HG03354 (cell line): Measurements from ENCODE around the gene FEM1B.

ENCODE experiments used
- ATAC-seq: cut with Tn5 transposase; IDR thresholded peaks from one replicate; pipeline ENCODE4 v1.9.1; 2021; ENCODE audit warnings: mild to moderate bottlenecking; ENCODE audit not compliant: unreplicated experiment, poor library complexity, severe bottlenecking

The FEM1B gene

GRCh38 chr15:68256675-68257450 lies 20.7 kb upstream of the FEM1B start:
- no peak for ATAC-seq

DNA sequence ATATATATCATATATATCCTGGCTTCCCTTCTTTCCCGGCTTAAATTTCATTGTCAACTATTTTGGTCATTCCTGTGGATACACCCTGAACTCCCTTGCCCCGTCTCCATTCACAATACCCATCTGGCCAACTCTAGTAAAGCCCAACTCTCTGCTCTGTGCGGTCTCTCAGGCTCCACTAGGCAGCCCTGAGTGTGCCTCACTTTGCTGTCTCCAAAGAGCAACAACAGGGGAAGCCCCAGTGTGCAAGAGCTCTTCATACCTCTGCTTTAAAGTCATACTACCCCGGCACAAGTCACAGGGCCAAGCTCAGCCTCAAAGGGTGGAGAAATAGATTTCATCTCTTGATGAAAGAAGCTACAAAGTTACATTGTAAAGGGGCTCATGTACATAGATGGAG lies 18.9 kb upstream of the FEM1B start:
- ATAC-seq: no peak

DNA sequence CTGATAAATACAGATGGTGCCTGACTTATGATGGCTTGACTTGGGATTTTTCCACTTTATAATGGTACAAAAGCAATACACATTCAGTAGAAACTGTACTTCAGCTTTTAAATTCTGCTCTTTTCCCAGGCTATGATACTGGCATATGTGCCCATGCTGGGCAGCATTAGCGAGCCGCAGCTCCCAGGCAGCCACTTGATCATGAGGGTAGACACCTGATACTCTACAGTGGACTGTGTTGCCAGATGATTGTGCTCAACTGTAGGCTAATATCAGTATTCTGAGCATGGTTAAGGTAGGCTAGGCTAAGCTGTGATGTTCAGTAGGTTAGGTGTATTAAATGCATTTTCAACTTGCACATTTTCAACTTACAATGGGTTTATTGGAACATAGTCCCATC lies 17.7 kb upstream of the FEM1B start:
- no peak for ATAC-seq

DNA sequence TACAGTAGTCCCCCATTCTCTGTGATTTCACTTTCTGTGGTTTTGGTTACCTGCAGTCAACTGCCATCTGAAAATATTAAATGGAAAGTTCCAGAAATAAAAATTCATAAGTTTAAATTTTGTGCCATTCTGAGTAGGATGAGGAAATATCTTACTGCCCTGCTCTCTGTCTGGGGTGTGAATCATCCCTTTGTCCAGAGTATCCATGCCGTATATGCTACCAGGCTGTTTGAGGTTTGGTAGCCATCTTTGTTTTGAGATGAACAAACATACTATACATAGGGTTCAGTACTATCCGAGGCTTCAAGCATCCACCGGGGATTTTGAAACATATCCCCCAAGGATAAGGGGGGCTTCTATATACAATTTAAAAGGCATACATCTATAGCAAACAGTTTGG lies 16.3 kb upstream of the FEM1B start:
- no peak for ATAC-seq

- ATAC-seq: no peak
Measured at GRCh38 chr15:68261980-68262379, 15.6 kb upstream of the FEM1B start.

GRCh38 chr15:68262514-68263356 lies 14.8 kb upstream of the FEM1B start:
- no peak for ATAC-seq

DNA sequence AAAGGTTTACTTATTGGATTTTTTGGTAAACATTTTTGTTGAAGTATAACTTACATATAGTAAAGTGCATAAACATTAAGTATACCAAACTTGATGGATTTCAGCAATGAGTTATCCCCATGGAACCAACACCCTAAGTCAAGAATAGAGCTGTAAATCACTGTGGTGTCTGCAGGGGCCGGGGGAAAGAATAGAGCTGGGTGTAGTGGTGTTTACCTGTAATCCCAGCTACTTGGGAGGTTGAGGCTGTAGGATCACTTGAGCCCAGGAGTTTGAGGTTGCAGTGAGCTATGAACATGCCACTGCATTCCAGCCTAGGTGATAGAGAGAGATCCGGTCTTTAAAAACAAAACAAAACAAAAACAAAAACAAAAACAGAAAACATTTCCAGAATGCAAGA lies 13.3 kb upstream of the FEM1B start:
- no peak for ATAC-seq

- no peak for ATAC-seq
Measured at GRCh38 chr15:68265081-68265480, 12.5 kb upstream of the FEM1B start.

DNA sequence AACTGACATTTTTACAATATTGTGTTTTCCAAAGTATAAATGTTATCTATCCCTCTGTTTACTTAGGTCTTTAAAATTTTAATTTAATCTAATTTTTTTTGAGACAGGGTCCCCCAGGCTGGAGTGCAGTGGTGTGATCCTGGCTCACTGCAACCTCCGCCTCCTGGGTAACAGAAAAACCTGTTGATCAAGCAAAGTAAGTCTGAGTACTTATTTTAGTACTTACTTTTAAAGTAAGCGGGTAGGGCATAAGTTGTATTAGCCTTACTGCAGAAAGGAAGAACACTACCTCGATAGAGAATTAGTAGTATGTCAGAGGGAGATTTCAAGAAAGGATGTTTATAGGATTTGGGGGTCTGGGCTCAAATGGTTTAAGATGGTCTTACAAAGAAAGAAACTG lies 11.9 kb upstream of the FEM1B start:
- ATAC-seq: no peak

DNA sequence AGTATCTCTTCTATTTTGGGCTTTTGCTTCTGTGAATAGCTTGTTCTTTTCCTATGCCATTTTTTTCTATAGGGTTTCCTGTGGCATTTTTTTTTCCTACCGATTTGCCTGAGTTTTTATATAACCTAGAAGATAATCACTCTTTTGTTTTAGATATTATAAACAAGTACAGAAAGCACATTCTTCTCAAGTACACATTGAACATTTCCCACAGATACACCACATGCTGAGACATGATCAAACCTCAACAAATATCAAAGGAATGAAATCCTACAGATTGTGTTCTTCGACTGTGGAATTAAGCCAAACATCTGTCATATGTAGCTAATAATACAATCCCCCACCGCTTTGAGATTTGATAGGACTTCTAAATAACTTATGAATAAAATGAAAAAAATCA lies 9.1 kb upstream of the FEM1B start:
- ATAC-seq: no peak

- ATAC-seq: no peak
Measured at GRCh38 chr15:68271854-68272471, 5.6 kb upstream of the FEM1B start.

DNA sequence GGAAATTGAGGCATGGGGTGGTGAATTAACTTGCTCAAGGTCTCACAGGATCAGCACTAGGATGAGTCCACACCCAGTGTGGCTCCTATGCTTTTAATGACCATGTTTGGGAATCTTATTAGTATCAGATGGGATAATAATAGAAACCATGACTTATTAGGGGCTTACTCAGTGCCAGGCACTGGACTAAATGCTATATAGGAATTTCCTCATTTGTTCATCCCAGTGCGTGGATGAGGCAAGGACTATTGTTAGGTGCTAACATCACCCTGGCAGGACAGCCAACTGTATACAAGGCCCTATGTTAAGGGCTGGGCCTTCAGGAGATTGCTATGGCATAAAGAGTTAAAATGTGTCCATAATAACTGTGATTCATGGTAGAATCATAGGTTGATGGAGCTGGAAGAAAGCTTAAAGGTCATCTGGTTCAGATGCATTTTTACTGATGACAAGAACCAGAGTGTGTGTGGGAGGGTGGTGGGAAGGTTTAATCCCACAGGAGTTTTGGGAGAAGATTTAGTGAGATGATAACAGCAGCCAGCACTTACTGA lies 4.7 kb upstream of the FEM1B start:
- no peak for ATAC-seq

DNA sequence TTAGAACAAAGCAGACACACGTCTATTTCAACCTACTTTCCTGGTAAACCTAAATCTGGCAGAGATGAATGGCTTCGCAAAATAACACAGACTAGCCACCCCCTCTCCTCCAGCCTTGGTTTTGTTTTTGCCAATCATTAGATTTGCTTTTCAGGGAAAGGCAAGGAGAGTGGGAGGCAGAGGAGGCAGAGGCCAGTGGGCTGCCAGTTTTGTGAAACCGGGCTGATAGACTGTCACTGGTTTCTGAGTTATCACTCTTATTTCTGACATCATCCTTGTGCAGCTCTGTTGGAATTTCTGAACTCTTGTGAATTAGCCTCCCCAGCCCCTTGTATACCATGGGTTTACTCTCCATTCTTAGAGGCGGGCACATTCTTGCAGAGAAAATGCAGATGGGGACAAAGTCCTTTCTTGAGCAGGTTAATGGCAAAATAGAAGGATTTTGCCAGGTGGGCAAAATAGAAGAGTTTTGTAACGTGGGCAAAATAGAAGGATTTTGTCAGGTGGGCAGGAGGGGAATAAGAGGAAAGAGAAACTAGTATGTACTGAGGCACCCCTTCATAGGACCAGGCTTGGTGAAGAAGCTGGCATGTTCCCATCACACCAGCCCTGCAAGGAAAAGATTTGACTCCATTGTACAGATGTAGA lies 3.2 kb upstream of the FEM1B start:
- no peak for ATAC-seq

- no peak for ATAC-seq
Measured at GRCh38 chr15:68275165-68275746, 2.3 kb upstream of the FEM1B start.

- ATAC-seq: no peak
Measured at GRCh38 chr15:68276668-68277067, 877 bp upstream of the FEM1B start.

DNA sequence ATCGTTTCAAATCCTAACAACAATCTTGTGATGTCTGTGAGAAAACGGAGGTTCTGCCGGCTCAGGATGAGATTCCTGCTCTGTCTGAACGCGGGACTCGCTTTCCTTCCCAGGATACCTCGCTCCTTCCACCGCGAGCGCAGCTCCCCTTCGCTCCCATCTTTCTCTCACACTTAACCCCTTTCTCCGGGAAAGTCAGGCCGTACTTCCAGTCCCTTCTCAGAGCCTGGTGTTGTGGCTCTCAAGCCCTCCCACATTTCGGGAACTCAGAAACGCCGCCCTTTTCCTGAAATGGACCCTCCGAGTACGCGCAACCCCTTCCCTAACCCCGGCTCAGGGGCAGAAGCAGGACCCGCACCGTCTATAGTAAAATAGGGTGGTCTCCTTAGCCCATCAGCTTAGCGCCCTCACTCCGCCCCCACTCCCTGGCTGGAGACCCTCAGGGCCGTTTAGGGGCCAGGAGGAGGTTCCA lies 378 bp upstream of the FEM1B start:
- peak; percentile 15 for ATAC-seq

DNA sequence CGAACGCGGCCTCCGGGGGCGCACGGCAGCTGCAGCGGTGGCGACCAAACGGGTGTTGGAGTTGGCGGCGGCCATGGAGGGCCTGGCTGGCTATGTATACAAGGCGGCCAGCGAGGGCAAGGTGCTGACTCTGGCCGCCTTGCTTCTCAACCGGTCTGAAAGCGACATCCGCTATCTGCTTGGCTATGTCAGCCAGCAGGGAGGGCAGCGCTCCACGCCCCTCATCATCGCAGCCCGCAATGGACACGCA lies 725 bp downstream of the FEM1B start:
- no peak for ATAC-seq

DNA sequence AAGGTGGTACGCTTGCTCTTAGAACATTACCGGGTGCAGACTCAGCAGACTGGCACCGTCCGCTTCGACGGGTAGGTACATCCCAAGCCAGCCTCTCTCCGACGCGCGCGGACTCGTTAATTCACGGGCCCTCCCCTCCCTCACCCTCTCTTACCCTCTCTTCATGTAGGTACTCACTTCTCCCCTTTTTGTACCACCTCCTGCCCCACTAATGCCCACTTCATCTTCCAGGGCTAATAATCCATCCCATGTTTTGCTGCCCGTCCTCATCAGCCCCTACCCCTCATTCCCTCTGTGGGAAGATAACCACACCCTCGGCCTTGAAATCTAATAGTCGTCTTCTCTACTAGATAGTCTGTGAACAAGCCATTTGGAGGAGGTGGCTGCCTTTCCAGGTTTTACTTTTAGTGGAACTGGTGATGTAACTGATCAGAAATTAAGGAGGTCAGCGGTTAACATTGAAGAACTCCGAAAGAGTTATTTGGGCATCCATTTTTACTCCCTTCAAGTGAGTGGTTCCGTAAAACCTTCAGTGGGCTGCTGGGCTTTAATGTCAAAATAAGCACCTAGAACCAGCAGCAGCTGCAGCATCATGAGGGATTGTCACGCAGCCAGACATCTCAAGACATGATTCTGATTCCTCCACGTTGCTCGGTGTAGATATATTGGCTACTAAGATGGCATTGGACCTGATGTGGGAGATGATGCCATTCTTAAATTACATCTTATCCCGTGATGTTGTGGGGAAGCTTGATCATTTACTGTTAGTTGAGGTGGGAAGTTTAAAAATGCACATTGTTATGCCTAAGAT lies 1.3 kb downstream of the FEM1B start:
- no peak for ATAC-seq
